Tibial nerve (tissue), 4 donors: ENCODE results near the gene SPATA6L.

Experiments
- EP300 ChIP-seq, 2 donors: sonication (generic); formaldehyde crosslinking; IDR thresholded peaks; one replicate each; pipeline ENCODE4 v1.6.1; 2017; ENCODE audit warnings: antibody characterized with exemption in 2 of 2, mild to moderate bottlenecking in 1 of 2
- POLR2A ChIP-seq, 2 donors: fragments of 450-650 bp; IDR thresholded peaks; one replicate each; pipeline ENCODE4 v1.6.1; 2017; ENCODE audit warnings: antibody characterized with exemption in 2 of 2, mild to moderate bottlenecking in 2 of 2, moderate library complexity in 2 of 2
- TF ChIP-seq, protein P1 (sequence below), 5 experiments: fragments of 200-600 bp in 3 of 5; fragments of 450-650 bp in 2 of 5; sonication (generic) in 3 of 5; IDR thresholded peaks; one replicate each; pipeline ENCODE4 v1.5.1; 2016 to 2019; ENCODE audit warnings: antibody characterized with exemption in 5 of 5, mild to moderate bottlenecking in 3 of 5, moderate library complexity in 2 of 5

DNA sequence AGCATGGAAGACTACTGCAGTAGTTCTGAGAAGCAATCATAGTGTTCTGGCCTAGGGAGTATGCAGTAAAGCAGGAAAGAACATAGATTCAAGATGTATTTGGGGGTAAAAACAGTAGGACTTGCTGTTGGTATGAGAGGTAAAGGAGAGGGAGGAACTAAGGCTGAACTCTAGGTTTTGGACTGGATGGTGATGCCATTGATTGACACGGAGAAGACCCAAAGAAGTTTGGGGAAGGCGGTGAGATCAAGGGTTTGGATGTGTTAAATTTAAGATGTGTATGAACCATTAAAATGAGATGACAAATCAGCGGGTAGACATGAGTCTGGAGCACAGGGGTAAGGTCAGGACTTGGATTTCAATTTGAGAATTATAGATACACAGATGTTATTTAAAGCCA, 11.1 kb upstream of the SPATA6L start:
- TF ChIP-seq POLR2A (IDR thresholded peaks at IDR 0.05): no peak
- TF ChIP-seq, protein P1, sequence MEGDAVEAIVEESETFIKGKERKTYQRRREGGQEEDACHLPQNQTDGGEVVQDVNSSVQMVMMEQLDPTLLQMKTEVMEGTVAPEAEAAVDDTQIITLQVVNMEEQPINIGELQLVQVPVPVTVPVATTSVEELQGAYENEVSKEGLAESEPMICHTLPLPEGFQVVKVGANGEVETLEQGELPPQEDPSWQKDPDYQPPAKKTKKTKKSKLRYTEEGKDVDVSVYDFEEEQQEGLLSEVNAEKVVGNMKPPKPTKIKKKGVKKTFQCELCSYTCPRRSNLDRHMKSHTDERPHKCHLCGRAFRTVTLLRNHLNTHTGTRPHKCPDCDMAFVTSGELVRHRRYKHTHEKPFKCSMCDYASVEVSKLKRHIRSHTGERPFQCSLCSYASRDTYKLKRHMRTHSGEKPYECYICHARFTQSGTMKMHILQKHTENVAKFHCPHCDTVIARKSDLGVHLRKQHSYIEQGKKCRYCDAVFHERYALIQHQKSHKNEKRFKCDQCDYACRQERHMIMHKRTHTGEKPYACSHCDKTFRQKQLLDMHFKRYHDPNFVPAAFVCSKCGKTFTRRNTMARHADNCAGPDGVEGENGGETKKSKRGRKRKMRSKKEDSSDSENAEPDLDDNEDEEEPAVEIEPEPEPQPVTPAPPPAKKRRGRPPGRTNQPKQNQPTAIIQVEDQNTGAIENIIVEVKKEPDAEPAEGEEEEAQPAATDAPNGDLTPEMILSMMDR (IDR thresholded peaks at IDR 0.05): no peak
- no peak for TF ChIP-seq EP300 (IDR thresholded peaks at IDR 0.05)
